ENCODE measurements around the gene GPC6.

GPC6 gene

DNA sequence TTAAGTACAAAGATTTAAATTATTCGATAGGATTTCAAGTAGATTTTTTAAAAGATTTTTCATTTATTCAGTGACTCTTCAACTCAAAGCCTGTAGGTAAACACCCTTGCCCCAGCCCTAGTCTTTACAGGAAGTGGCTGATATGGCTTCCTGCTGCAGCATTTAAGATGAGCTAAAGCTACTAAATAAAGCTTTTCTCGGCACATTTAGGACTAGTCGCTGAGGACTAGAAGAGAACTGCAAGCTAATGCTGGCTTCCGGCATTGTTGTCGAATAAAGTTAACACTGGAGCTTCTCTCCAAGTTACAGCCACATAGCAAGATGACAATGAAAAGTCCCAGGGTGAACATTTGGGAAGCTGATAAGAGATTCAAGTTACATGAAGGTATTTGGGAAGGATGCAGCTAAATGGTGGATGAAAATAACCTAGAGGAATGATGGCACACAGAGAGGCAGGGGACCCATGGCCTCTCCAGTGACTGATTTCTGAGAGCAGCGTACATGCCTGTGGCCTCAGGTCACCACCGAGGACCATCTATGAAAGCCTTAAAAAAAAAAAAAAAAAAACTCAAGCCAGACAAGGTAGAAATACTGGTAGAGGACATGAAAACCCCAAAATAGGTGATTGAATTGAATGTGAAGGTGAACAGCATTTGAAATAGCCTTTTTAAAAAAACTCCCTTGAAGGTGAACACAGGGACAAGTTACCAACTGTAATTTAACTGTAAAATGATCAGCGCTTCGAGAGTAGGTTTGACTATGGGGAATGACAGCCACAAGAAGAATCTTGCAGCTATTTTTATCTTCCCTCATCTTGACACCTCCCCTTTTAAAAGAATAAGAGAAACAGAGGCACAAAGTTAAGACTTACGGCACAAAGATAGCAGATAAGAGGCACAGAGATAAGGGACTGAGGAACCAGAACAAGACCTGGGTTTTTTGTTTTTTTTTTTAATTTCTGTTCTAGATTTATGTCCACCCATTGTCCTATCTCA lies 1097.5 kb downstream of the GPC6 start:
- TF ChIP-seq, protein P1, sequence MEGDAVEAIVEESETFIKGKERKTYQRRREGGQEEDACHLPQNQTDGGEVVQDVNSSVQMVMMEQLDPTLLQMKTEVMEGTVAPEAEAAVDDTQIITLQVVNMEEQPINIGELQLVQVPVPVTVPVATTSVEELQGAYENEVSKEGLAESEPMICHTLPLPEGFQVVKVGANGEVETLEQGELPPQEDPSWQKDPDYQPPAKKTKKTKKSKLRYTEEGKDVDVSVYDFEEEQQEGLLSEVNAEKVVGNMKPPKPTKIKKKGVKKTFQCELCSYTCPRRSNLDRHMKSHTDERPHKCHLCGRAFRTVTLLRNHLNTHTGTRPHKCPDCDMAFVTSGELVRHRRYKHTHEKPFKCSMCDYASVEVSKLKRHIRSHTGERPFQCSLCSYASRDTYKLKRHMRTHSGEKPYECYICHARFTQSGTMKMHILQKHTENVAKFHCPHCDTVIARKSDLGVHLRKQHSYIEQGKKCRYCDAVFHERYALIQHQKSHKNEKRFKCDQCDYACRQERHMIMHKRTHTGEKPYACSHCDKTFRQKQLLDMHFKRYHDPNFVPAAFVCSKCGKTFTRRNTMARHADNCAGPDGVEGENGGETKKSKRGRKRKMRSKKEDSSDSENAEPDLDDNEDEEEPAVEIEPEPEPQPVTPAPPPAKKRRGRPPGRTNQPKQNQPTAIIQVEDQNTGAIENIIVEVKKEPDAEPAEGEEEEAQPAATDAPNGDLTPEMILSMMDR (IDR thresholded peaks at IDR 0.05; ENCODE audit: low read depth, low read length): no peak
- H3K4me3 ChIP-seq (ENCODE audit: low read depth, low read length): no peak overlapping the region

DNA sequence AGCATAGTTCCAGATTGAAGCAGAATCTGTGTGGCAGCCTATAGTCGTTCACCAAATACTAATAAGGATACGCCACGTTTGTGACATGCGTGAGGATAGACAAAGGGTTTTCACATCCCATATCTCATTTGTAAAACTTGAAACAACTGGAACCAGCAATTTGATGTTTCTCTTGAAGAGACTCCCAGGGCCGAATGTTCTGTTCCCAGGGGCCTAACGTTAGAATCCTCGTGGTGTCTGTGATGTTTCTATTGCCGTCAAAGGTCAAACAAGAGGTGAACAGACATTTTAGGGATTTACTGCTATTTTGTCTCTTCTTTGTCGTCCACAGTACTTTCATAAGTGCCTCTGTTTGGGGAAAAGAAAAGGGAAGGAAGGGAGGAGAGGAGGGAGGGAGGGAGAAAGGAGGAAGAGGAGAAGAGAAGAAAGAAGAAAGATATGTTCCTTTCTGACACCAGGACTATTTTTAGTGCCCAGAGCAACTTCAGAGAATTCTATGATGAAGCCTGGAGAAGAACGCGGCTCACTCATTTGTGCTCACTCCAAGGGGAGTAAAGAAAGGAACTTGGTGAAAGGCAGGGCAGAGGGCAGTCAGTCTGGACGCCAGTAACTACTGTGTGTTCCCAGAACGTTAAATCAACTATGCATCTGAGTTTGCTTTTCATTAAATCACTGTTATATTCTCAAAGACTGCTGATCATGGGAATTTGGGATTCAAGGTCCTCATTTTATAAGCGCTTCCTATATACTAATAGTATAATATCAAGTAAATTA lies 1098.3 kb downstream of the GPC6 start:
- TF ChIP-seq, protein P1 (IDR thresholded peaks at IDR 0.05; ENCODE audit: low read depth, low read length): no peak

DNA sequence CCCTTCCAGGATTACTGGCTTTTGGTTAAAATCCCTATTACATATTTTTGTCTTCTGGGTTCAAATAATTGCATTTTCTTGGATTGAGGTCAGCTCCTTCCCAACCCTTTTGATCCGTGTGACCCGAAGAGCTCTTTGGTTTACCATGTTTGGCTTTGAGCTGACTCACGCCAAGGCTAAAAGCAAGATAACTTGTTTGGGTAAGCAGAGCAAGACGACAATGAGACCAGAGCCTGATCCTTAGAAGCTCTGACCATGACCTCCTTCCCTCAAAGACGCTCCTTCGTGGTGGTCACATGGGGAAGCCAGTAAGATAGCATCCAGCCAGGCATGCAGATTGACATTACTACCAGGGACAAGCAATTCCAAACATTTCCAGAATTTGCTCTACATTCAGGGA lies 1099.0 kb downstream of the GPC6 start:
- no peak overlapping the region for H3K4me3 ChIP-seq (ENCODE audit: low read depth, low read length)
- TF ChIP-seq, protein P1 (IDR thresholded peaks at IDR 0.05; ENCODE audit: low read depth, low read length): no peak

More for the DNA sequence above, 1098.3 kb downstream of the GPC6 start:
- H3K4me3 ChIP-seq (ENCODE audit: low read depth, low read length): no peak overlapping the region

DNA sequence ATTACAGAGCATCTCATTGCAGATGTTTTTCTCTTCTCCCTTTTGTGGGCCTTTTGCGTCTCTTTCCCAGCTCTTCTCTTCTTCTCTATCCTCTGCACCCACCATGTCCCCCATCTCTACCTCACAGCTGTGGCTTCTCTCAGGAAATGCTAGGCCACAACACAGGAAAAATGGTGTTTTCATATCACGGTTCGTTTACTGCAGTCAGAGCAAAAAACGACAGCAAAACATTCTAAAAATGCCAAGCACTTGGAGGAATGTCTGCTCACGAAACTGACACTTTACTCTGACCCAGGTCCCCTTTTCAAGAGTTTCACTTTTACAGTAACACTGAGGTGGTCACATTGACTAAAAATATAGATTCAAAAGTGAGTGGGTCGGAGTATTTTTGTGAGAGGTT lies 1100.7 kb downstream of the GPC6 start:
- no peak overlapping the region for H3K4me3 ChIP-seq (ENCODE audit: low read depth, low read length)
- TF ChIP-seq, protein P1 (IDR thresholded peaks at IDR 0.05; ENCODE audit: low read depth, low read length): no peak

DNA sequence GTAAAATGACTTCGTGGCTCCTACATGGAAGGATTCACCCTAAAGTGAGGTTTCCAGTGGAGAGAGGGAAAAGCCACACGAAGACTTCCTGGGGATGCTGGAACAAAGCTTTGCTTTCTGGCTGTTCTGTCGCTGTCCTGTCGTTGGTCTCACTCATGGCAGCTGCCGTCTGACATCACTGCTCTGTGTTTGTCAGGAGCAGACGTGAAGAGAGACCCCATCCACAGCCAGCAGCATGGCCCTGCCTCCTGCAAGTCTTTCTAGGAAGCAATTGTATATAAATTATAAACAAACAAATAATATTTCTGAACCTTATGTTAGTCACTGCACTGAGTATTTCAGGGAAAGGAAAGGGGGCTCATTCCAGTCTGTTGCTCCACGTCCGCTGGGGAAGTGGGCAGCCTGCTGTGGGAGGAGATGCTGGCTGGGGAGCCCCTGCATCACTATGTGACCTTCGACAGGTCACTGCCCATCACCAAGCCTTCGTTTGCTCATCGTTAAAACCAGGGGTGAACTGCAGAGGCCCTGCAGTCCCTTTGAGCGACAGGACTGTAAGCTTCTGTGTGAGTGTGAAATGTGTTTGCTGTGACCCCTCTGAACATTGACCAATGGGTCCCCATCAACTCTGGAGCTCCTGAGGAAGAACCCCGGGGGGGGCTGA lies 1101.9 kb downstream of the GPC6 start:
- TF ChIP-seq, protein P1 (IDR thresholded peaks at IDR 0.05; ENCODE audit: low read depth, low read length): no peak
- no peak overlapping the region for H3K4me3 ChIP-seq (ENCODE audit: low read depth, low read length)

DNA sequence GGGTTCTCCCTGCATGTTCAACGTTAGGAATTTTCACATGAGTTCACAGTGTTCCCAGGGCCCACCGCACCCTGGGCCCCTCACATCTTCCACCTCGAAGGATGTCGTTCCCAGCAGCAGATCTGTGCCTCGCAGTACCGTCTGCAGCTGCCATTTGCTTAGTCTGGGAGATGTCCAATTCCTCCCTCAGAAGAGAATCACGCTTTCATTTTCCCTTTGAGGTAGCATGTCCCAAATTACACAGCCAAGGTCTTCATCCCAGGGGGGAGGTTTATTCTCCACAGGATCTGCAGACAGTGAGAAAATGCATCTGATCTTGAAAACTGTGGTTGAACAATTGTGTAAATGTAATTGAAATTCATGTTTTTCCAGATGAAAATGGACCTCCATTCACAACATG lies 1102.7 kb downstream of the GPC6 start:
- no peak overlapping the region for H3K4me3 ChIP-seq (ENCODE audit: low read depth, low read length)
- TF ChIP-seq, protein P1 (IDR thresholded peaks at IDR 0.05; ENCODE audit: low read depth, low read length): no peak

Measured in WI38 (cell line).